ENCODE measurements around the gene SH2D6. TPM values are rescaled to one million over a fixed set of nuclear protein-coding genes. Genes with fewer than 3 reads are reported as not detected.

Gene SH2D6
- total and polyA plus RNA-seq, 8 donors = 0.42 to 1.3 (median 0.80) TPM

GRCh38 chr2:85455552-85456090 is 37.1 kb downstream of the SH2D6 start:
- no peak overlapping the region for H3K4me3 ChIP-seq
- H3K27ac ChIP-seq = no peak overlapping the region
- TF ChIP-seq CTCF (IDR thresholded peaks at IDR 0.05) = no peak
- no peaks in the 10 kb centered on the region for H3K4me1 ChIP-seq
- intact Hi-C loops (cut with DNase I) = no loop called here
- DNase-seq (no peak), ATAC-seq (no peak)
- H3K9me3 ChIP-seq = no peaks in the 10 kb centered on the region
- H3K36me3 ChIP-seq = no peaks in the 10 kb centered on the region
- no peaks in the 10 kb centered on the region for H3K27me3 ChIP-seq

DNA sequence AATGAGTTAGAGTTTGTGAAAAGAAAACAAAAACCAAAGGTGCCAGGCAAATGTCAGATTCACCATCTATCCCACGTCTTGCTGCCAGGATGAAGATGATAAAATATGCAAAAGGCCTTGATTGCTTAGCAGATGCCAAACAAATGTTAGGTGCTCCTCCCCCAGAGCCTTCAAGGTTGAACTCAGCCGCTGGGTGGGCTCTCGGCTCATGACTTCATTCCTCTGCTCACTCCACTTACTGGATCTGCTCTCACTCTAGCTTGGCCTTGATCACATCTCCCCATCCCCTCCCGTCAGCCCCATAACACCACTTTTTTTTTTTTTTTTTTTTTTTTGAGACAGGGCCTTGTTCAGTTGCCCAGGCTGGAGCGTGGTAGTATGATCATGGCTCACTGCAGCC is 38.5 kb downstream of the SH2D6 start:
- ATAC-seq (no peak), DNase-seq (no peak)
- no peaks in the 10 kb centered on the region for H3K27me3 ChIP-seq
- H3K4me3 ChIP-seq = no peak overlapping the region
- no peaks in the 10 kb centered on the region for H3K36me3 ChIP-seq
- no peak overlapping the region for H3K27ac ChIP-seq
- no peaks in the 10 kb centered on the region for H3K4me1 ChIP-seq
- intact Hi-C loops (cut with DNase I) = no loop called here
- no peaks in the 10 kb centered on the region for H3K9me3 ChIP-seq
- no peak for TF ChIP-seq CTCF (IDR thresholded peaks at IDR 0.05)

- intact Hi-C loops (cut with DNase I) = no loop called here
- DNase-seq = no peak
- Histone ChIP-seq H3K4me3 (no peak overlapping the region), H3K27me3 (no peaks in the 10 kb centered on the region), H3K36me3 (no peaks in the 10 kb centered on the region), H3K4me1 (no peaks in the 10 kb centered on the region), H3K27ac (no peak overlapping the region), H3K9me3 (no peaks in the 10 kb centered on the region)
- no peak for ATAC-seq
- no peak for TF ChIP-seq CTCF (IDR thresholded peaks at IDR 0.05)
These were observed 39.4 kb downstream of the SH2D6 start for GRCh38 chr2:85457877-85458316.

GRCh38 chr2:85458601-85459563 is 40.4 kb downstream of the SH2D6 start:
- H3K36me3 ChIP-seq = no peaks in the 10 kb centered on the region
- no peaks in the 10 kb centered on the region for H3K9me3 ChIP-seq
- H3K27ac ChIP-seq = no peak overlapping the region
- no peaks in the 10 kb centered on the region for H3K27me3 ChIP-seq
- no peak for TF ChIP-seq CTCF (IDR thresholded peaks at IDR 0.05)
- intact Hi-C loops (cut with DNase I) = no loop called here
- H3K4me3 ChIP-seq = no peak overlapping the region
- H3K4me1 ChIP-seq = no peaks in the 10 kb centered on the region
- no peak for DNase-seq
- ATAC-seq = no peak

DNA sequence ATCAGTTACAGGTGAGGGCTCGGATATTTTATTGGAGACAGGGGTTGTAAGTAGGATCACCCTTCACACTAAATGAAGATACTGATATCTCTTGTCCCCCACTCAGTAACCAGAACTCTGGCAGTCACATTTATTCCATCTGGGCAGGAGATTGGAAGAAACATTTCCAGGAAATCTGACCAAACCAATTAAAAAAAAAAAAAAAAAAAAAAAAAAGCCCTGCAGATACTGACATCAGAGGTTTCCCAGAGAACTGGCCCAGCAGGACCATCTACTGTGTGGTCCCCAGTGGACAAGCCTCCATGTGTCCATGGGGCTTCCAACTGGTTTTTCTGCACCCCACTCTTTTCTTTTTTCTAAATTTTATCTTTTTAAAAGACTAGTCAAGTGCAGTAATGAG is 41.3 kb downstream of the SH2D6 start:
- H3K4me1 ChIP-seq = no peaks in the 10 kb centered on the region
- no peak overlapping the region for H3K4me3 ChIP-seq
- TF ChIP-seq CTCF (IDR thresholded peaks at IDR 0.05) = no peak
- H3K27ac ChIP-seq = no peak overlapping the region
- no peaks in the 10 kb centered on the region for H3K36me3 ChIP-seq
- no peaks in the 10 kb centered on the region for H3K27me3 ChIP-seq
- DNase-seq = no peak
- ATAC-seq = no peak
- intact Hi-C loops (cut with DNase I) = no loop called here
- H3K9me3 ChIP-seq = no peaks in the 10 kb centered on the region

All from left lung (tissue), 10 donors.